Heart left ventricle (tissue), 13 donors: ENCODE results near the gene CD207.

Experiments used
- POLR2A ChIP-seq, 2 donors: fragments of 450-650 bp; IDR thresholded peaks; one replicate each; pipeline ENCODE4 v1.6.1; 2017; ENCODE audit warnings: antibody characterized with exemption in 2 of 2, mild to moderate bottlenecking in 2 of 2, moderate library complexity in 2 of 2
- TF ChIP-seq, protein P1 (sequence below), 12 donors: fragments of 200-600 bp; sonication (generic) in 4 of 12; IDR thresholded peaks; one replicate each; pipeline versions ENCODE4 v1.5.0 to v1.8.0; 2018 to 2022; ENCODE audit warnings: antibody characterized with exemption in 12 of 12, mild to moderate bottlenecking in 5 of 12
- donor health status: ischemic (EF 13 %, LVEDD 7.1; RV severe dilation, severe dysfunction).
- donor health status: DM: no; HTN: yes; CAD: no.
- donor health status: DM: no; HTN: no; CAD: no.
- donor health status: ischemic (EF 25% LVEDD 6.9; RV normal size, moderate dysfunction).
- donor health status: ischemic (EF 25% LVEDD 5.7; RV mildly dilated, moderate dysfunction).
- donor health status: ischemic (EF 35%, LVEDD 5.7; RV mildly dilated, moderate dysfunction).
- donor health status: nonischemic (EF 11% LVEDD 7.7; RV severe dilation, severe dysfunction).
- donor health status: DM: yes; HTN: yes; CAD: no.
- donor health status: PGD.
- donor health status: ischemic (EF 29% LVEDD 5.4; RV normal size, mild dysfunction).
- donor health status: nonischemic (EF 23%, LVEDD 6.1; RV moderate dilation, normal function).

DNA sequence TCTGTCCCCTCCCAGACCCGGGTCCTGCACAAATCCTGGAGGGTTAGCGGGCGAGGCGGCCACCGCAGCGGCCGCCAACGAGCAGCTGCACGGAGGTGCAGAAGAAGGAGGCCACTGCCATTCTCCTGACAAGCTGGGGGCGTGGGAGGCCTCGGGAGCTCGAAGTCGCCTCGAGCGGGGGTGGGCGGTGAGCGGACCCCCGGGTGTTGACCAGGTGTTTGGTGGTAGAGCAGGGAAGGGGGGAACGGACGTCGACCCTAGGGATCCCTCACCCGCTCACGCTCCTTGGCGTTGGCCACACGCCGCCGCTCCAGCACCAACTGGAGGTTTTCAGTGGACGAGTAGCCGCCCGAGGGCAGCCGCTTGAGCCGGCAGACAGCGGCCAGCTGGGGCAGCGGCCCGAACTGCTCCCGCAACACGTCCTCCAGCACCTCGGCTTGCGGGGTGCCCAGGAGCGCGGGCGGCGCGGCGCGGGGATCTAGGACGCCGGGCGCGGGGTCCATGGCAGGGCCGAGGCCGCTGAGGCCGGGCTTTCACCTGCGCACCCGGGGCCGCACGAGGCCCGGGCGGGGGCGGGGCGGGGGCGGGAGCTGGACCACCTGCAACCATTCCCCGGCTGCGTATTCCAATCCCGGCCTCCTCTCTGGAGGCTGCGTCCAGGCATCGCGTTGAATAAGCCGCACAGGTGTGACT lies 45.3 kb downstream of the CD207 start, which contains the start of gene FIGLA:
- TF ChIP-seq, protein P1, sequence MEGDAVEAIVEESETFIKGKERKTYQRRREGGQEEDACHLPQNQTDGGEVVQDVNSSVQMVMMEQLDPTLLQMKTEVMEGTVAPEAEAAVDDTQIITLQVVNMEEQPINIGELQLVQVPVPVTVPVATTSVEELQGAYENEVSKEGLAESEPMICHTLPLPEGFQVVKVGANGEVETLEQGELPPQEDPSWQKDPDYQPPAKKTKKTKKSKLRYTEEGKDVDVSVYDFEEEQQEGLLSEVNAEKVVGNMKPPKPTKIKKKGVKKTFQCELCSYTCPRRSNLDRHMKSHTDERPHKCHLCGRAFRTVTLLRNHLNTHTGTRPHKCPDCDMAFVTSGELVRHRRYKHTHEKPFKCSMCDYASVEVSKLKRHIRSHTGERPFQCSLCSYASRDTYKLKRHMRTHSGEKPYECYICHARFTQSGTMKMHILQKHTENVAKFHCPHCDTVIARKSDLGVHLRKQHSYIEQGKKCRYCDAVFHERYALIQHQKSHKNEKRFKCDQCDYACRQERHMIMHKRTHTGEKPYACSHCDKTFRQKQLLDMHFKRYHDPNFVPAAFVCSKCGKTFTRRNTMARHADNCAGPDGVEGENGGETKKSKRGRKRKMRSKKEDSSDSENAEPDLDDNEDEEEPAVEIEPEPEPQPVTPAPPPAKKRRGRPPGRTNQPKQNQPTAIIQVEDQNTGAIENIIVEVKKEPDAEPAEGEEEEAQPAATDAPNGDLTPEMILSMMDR (IDR thresholded peaks at IDR 0.05), result no peak
- TF ChIP-seq POLR2A (IDR thresholded peaks at IDR 0.05), result no peak
